HCT116 (cell line): Measurements from ENCODE around the gene THADA. TPM values are rescaled to one million over a fixed set of nuclear protein-coding genes. Genes with fewer than 3 reads are reported as not detected.

Experiments
- ATAC-seq: fragments of 200-7000 bp; cut with Tn5 transposase; 2 replicates; pipeline ENCODE4 v1.9.1; 2020; ENCODE audit warnings: mild to moderate bottlenecking, moderate library complexity
- BruUV-seq: library from RNA; stranded (reverse); fragments of 400-500 nt; replicated peaks from 2 replicates; lab custom pipeline; 2021; lab: Mats Ljungman, UMichigan
- CTCF ChIA-PET: fragments of 300-600 bp; sonication (Branson Sonifier 250); formaldehyde crosslinking; loops from one replicate; lab custom pipeline; 2021; ENCODE audit warnings: antibody characterized with exemption; lab: Charles Lee
- POLR2A ChIA-PET: fragments of 300-600, 350-600 bp; sonication (Branson Sonifier 250); formaldehyde crosslinking; loops from one replicate; lab custom pipeline; 2021; ENCODE audit warnings: antibody characterized with exemption; lab: Charles Lee
- RAD21 ChIA-PET, 2 experiments: fragments of 300-600 bp; sonication (Branson Sonifier 250); formaldehyde crosslinking; loops; one replicate each; lab custom pipeline; 2023; ENCODE audit warnings: low total read pairs in 2 of 2; ENCODE audit not compliant: uncharacterized antibody in 2 of 2, unreplicated experiment in 2 of 2, low non-redundant PET in 1 of 2; lab: Charles Lee
- DNase-seq: peaks from one replicate; pipeline ENCODE4 v3.0.0-alpha.2; 2010; ENCODE audit warnings: low read depth, low spot score
- H2AFZ ChIP-seq: fragments of 200-600 bp; shearing (Covaris generic), sonication (generic); 2 replicates; pipeline ENCODE4 v1.6.1; 2017; ENCODE audit warnings: low read depth, mixed run types, mixed read lengths, antibody characterized with exemption, low read length; ENCODE audit not compliant: poor library complexity, severe bottlenecking
- H3K27ac ChIP-seq: 2 replicates; pipeline ENCODE4 v1.5.1; 2012; ENCODE audit warnings: low read depth, low read length
- H3K27me3 ChIP-seq: fragments of 200-600 bp; sonication (generic); 2 replicates; pipeline ENCODE4 v1.6.1; 2016; ENCODE audit warnings: mixed run types, low read length, mixed read lengths; ENCODE audit not compliant: insufficient read depth
- H3K36me3 ChIP-seq, 2 experiments: fragments of 200-500 bp in 1 of 2; fragments of 200-600 bp in 1 of 2; sonication (Bioruptor generic) in 1 of 2; sonication (generic) in 1 of 2; 2 replicates each; pipeline versions ENCODE4 v1.5.1 to v1.6.1; 2014 to 2016; ENCODE audit warnings: low read length in 2 of 2, inconsistent platforms in 1 of 2, mixed read lengths in 1 of 2, mixed run types in 1 of 2; ENCODE audit not compliant: insufficient read depth in 2 of 2, control insufficient read depth in 1 of 2
- H3K4me1 ChIP-seq, 2 experiments: fragments of 200-600 bp in 1 of 2; sonication (generic) in 1 of 2; 2 replicates each; pipeline versions ENCODE4 v1.5.1 to v1.6.1; 2012 to 2017; ENCODE audit warnings: low read length in 2 of 2, inconsistent platforms in 1 of 2, mild to moderate bottlenecking in 1 of 2, mixed read lengths in 1 of 2, mixed run types in 1 of 2, moderate library complexity in 1 of 2; ENCODE audit not compliant: insufficient read depth in 2 of 2, control insufficient read depth in 1 of 2
- H3K4me2 ChIP-seq: fragments of 200-600 bp; sonication (generic); 2 replicates; pipeline ENCODE4 v1.6.1; 2017; ENCODE audit warnings: mixed run types, low read length, mixed read lengths
- H3K4me3 ChIP-seq, 2 experiments: fragments of 200-600 bp in 1 of 2; sonication (generic) in 1 of 2; replicated peaks in 1 of 2; 2 replicates each; pipeline ENCODE4 v1.5.1; 2011 to 2016; ENCODE audit warnings: low read length in 2 of 2, control low read depth in 1 of 2, low read depth in 1 of 2, mild to moderate bottlenecking in 1 of 2, mixed read lengths in 1 of 2, mixed run types in 1 of 2
- H3K79me2 ChIP-seq: fragments of 200-600 bp; sonication (generic); 2 replicates; pipeline ENCODE4 v1.6.1; 2017; ENCODE audit warnings: mild to moderate bottlenecking, mixed run types, low read length, moderate library complexity, mixed read lengths; ENCODE audit not compliant: insufficient read depth
- H3K9ac ChIP-seq: fragments of 200-600 bp; sonication (generic); 2 replicates; pipeline ENCODE4 v1.6.1; 2016; ENCODE audit warnings: low read length, mixed read lengths
- H3K9me2 ChIP-seq: fragments of 200-600 bp; sonication (generic), shearing (Covaris generic); 2 replicates; pipeline ENCODE4 v1.6.1; 2017; ENCODE audit warnings: mixed run types, mild to moderate bottlenecking, moderate library complexity; ENCODE audit not compliant: insufficient read depth
- H3K9me3 ChIP-seq, 2 experiments: fragments of 200-500 bp in 1 of 2; fragments of 200-600 bp in 1 of 2; sonication (Bioruptor generic) in 1 of 2; sonication (generic) in 1 of 2; 2 replicates each; pipeline ENCODE4 v1.6.1; 2014 to 2017; ENCODE audit warnings: low read length in 2 of 2, mixed read lengths in 2 of 2, inconsistent platforms in 1 of 2, low read depth in 1 of 2, mild to moderate bottlenecking in 1 of 2, mixed run types in 1 of 2, moderate library complexity in 1 of 2; ENCODE audit not compliant: control insufficient read depth in 1 of 2, insufficient read depth in 1 of 2
- H4K20me1 ChIP-seq: fragments of 200-600 bp; sonication (generic), shearing (Covaris generic); 2 replicates; pipeline ENCODE4 v1.6.1; 2017; ENCODE audit warnings: mixed run types, mild to moderate bottlenecking, moderate library complexity; ENCODE audit not compliant: insufficient read depth
- ATF3 ChIP-seq: IDR thresholded peaks from 2 replicates; pipeline ENCODE4 v1.6.1; 2012
- CEBPB ChIP-seq: IDR thresholded peaks from 2 replicates; pipeline ENCODE4 v1.6.1; 2012; ENCODE audit warnings: low read depth
- CTCF ChIP-seq, 3 experiments: fragments of 200-600 bp in 1 of 3; sonication (generic) in 1 of 3; IDR thresholded peaks in 2 of 3; conservative IDR thresholded peaks in 1 of 3; 2 replicates each; pipeline ENCODE4 v1.5.1; 2012 to 2017; ENCODE audit warnings: low read depth in 2 of 3, low read length in 2 of 3, antibody characterized with exemption in 1 of 3, borderline replicate concordance in 1 of 3, control low read depth in 1 of 3, mild to moderate bottlenecking in 1 of 3, mixed read lengths in 1 of 3, mixed run types in 1 of 3, moderate library complexity in 1 of 3; ENCODE audit not compliant: insufficient read depth in 1 of 3
- ELF1 ChIP-seq: IDR thresholded peaks from 2 replicates; pipeline ENCODE4 v1.6.1; 2012; ENCODE audit warnings: low read depth, borderline replicate concordance
- EZH2phosphoT487 ChIP-seq: fragments of 200-600 bp; IDR thresholded peaks from 2 replicates; pipeline ENCODE4 v1.6.1; 2018; ENCODE audit warnings: antibody characterized with exemption, borderline replicate concordance
- FOSL1 ChIP-seq: IDR thresholded peaks from 2 replicates; pipeline ENCODE4 v1.6.1; 2012; ENCODE audit warnings: low read depth
- MAX ChIP-seq: IDR thresholded peaks from 2 replicates; pipeline ENCODE4 v1.6.1; 2012
- POLR2A ChIP-seq: IDR thresholded peaks from 2 replicates; pipeline ENCODE4 v1.7.0; 2011; ENCODE audit warnings: borderline replicate concordance; ENCODE audit not compliant: insufficient read depth, insufficient read length; ENCODE audit errors: extremely low read depth
- RAD21 ChIP-seq: IDR thresholded peaks from 2 replicates; pipeline ENCODE4 v1.6.1; 2012; ENCODE audit warnings: low read depth, mild to moderate bottlenecking
- REST ChIP-seq: IDR thresholded peaks from 2 replicates; pipeline ENCODE4 v1.6.1; 2012; ENCODE audit warnings: low read depth
- SRF ChIP-seq: IDR thresholded peaks from 2 replicates; pipeline ENCODE4 v1.6.1; 2012; ENCODE audit warnings: low read depth
- YY1 ChIP-seq: IDR thresholded peaks from 2 replicates; pipeline ENCODE4 v1.6.1; 2011; ENCODE audit warnings: low read length, low read depth, moderate library complexity, mild to moderate bottlenecking; ENCODE audit not compliant: insufficient replicate concordance; ENCODE audit errors: extremely low read depth
- ZNF274 ChIP-seq: fragments of 200-500 bp; sonication (Bioruptor generic); IDR thresholded peaks from 2 replicates; pipeline ENCODE4 v1.6.1; 2014; ENCODE audit warnings: mild to moderate bottlenecking, low read depth, low read length, inconsistent platforms
- intact Hi-C: fragments of 100-400 bp; cut with micrococcal nuclease; formaldehyde crosslinking; loops from 2 replicates; pipeline ENCODE4 v1.10.0; 2022
- total RNA-seq: library from RNA; stranded (reverse); gene quantifications from one replicate; pipeline ENCODE4 v1.2.1, GENCODE V29; 2021; ENCODE audit not compliant: unreplicated experiment

The THADA gene
- total RNA-seq, 1 experiment from 2014 or later: 30.7 TPM

GRCh38 chr2:43513216-43513615, 82.6 kb downstream of the THADA start:
- ATAC-seq: no peak
- Histone ChIP-seq H3K4me1 (no peaks in the 10 kb centered on the region), H3K9ac (no peak overlapping the region), H3K4me3 (no peak overlapping the region), H4K20me1 (peaks cover 4% of the 10 kb centered on the region; the same call in 1 of the 2 replicates), H2AFZ (no peak overlapping the region), H3K9me3 (no peaks in the 10 kb centered on the region), H3K27me3 (no peaks in the 10 kb centered on the region), H3K4me2 (no peak overlapping the region), H3K79me2 (no peaks in the 10 kb centered on the region), H3K9me2 (no peaks in the 10 kb centered on the region; the same call in 1 of the 2 replicates), H3K27ac (no peak overlapping the region), H3K36me3 (no peaks in the 10 kb centered on the region)
- ChIA-PET POLR2A (no interaction called here), CTCF (no interaction called here), RAD21 (no interaction called here)
- no peak for TF ChIP-seq CEBPB
- TF ChIP-seq SRF: no peak
- no peak for TF ChIP-seq EZH2phosphoT487
- no peak for TF ChIP-seq ATF3
- no peak for TF ChIP-seq ZNF274
- DNase-seq: no peak
- BruUV-seq: no TSS peak
- intact Hi-C loops: no loop called here

- Histone ChIP-seq H3K4me1 (no peaks in the 10 kb centered on the region), H3K9me2 (no peaks in the 10 kb centered on the region; the same call in 1 of the 2 replicates), H4K20me1 (peaks cover under 1% of the 10 kb centered on the region; the same call in 1 of the 2 replicates)
- intact Hi-C loops: no loop called here
- no peak for DNase-seq
- POLR2A ChIA-PET: no interaction called here
- TF ChIP-seq SRF: no peak
- no peak for TF ChIP-seq YY1
- TF ChIP-seq MAX: no peak
- TF ChIP-seq RAD21: no peak
- no peak for TF ChIP-seq FOSL1
- TF ChIP-seq EZH2phosphoT487: no peak
- no peak for TF ChIP-seq CTCF (IDR thresholded peaks at IDR 0.05 in 2 of 3, conservative IDR thresholded peaks at IDR 0.05 in 1 of 3; ENCODE audit: borderline replicate concordance in 1 of 3, insufficient read depth in 1 of 3, low read depth in 2 of 3, low read length in 2 of 3)
- no peak for TF ChIP-seq POLR2A
- TF ChIP-seq ZNF274: no peak
- no peak for TF ChIP-seq ELF1
- no peak for TF ChIP-seq REST
- TF ChIP-seq ATF3: no peak
- TF ChIP-seq, all 23 proteins: peak for 0
- Histone ChIP-seq H2AFZ (no peak overlapping the region), H3K36me3 (no peaks in the 10 kb centered on the region), H3K79me2 (no peaks in the 10 kb centered on the region), H3K9ac (no peak overlapping the region), H3K27me3 (no peaks in the 10 kb centered on the region), H3K4me2 (no peak overlapping the region), H3K9me3 (no peaks in the 10 kb centered on the region), H3K4me3 (no peak overlapping the region), H3K27ac (no peak overlapping the region)
- RAD21 ChIA-PET: no interaction called here
- ATAC-seq: no peak
- CTCF ChIA-PET: no interaction called here
- BruUV-seq: no TSS peak
Measured at GRCh38 chr2:43511199-43511598, 84.6 kb downstream of the THADA start.
